NCI-H2171 (cell line): ENCODE measurements around the gene GAPVD1.
A peak's percentile ranks its signal among the peaks of the same experiment; 100 is the strongest.

Source experiments
- DNase-seq: peaks from one replicate; lab custom pipeline; 2025; lab: John Stamatoyannopoulos, UW

The GAPVD1 gene

DNA sequence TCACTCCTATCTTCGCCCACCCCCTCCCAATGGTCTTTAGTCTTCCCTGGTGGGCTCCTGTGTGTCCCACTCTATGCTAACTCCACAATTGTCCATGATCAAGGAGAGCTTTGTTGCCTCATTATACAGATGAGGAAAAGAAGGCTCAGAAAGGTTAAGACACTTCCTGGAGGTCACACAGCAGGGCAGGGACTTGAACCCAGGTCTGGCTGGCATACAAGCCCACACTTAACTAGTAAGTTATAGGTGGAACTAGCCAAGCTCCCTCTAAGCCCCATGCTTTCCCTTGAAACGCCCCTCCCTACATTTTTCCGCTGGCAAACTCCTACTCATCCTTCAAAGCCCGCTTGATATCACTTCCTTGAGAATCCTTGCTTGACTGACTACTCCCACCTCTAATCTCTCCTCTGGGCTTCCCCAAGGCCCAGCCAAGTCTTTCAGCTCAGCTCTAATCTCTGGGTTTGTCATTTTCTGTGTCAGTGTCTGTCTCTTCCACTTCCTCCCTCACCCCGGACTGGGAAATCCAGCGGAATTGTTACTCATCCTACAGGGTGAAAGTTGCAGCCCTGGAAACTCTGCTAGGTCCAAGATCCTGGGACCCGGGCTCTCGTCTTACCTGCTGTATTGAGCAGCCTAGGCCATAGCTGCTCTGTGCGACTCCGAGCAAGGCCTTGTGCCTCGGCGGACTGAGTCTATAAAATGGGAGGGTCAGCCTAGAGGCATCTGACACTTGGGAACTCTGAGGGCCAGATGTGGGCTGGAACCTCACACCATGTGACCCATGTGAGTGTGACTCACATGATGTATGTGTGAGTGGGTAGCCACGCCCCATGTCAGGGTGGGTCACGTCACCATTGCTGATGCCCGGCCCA is 144.5 kb downstream of the GAPVD1 start:
- DNase-seq: no peak

GRCh38 chr9:125406810-125407087 is 145.1 kb downstream of the GAPVD1 start:
- DNase-seq: no peak

DNA sequence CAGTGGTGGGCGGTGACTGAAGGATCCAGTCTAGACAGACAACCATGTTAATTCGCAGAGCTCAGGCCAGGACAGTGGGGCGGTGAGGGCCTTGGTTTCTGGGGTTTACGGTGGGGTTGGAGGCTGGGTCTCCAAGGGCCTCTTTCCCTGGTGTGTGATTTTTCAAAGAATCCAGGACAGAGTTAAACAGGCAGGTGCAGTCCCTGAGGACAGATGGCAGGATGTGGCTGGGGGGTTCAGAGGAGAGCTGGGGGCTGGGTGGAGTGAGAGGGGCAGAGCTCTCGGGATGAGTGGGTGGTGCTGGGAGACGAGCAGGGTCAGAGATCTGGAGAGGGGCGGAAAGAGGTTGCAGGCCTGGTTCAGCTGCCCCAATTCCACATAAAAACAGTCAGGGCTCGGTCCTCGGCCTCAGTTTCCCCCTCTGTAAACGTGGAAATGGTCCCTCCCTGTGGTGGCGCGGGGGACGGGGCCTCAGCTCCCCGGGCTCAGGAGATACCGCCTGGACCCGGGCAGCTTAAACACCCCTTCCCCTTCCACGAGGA is 145.9 kb downstream of the GAPVD1 start:
- no peak for DNase-seq

DNA sequence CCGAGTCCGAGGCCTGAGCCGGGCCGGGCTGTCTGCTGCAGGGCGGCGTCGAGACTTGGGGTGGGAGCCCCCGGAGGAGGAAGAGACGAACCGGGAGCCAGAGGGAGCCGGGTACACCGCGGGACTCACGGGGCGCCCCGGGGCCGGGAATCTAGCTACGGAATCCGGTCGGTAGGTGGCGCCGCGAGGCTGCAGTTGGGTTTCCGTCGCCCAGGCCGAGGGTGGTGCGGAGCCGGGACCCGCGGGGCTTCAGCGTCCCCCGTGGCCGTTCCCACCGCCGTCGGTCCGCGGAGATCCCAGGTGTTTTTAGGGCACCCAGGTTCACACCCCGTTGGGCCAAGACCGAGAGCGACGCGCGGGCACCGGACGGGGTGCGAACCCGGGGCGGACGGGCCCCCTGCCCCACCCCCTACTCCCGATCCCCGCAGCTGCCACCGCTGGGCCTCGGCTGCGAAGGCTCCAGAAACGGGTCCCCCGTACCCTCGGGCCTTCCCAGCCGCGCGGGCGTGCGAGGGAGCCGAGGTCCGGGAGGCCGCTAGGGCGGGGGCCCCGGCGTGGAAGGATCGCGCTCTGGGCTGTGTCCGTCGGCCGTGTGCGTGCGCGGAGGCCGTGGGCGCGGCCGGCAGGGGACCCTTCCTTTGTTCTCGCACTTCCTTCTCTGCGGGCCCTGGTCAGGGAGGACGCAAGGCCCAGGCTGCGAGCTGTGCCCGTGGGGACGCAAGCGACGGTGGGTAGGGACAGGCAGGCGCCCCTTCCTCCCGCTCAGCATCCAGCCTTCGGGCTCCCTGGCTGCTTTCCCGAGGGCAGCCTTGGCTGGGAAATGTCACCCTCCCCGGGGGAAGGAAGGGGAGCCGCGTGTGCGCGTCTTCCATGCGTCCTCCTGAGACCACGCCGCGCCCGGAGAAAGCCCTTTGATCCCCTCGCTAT is 146.6 kb downstream of the GAPVD1 start:
- peak; percentile 85 for DNase-seq

GRCh38 chr9:125409217-125409636 is 147.6 kb downstream of the GAPVD1 start:
- DNase-seq: no peak

- peak; percentile 28 for DNase-seq
Measured at GRCh38 chr9:125409637-125410521, 148.3 kb downstream of the GAPVD1 start.

DNA sequence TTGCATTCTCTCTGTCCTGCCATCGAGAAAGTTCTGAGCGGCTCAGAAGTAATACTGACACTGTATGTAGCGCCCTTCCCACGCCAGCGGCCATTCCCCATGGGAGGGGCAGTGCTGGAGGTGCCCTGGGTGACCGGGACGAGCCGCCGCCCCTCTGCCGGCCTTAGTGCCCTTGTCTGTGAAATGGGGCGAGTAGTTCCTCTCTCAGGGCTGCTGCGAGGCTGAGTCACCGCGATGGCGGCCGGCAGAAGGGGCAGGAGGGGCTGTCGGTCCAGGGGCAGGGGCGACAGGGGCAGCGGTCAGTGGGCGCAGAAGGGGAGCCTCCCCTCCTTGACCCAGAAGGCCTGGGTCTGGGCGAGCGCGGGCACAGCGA is 148.9 kb downstream of the GAPVD1 start:
- DNase-seq: no peak

- no peak for DNase-seq
Measured at GRCh38 chr9:125411171-125411756, 149.6 kb downstream of the GAPVD1 start.

GRCh38 chr9:125412166-125412565 is 150.5 kb downstream of the GAPVD1 start:
- no peak for DNase-seq

DNA sequence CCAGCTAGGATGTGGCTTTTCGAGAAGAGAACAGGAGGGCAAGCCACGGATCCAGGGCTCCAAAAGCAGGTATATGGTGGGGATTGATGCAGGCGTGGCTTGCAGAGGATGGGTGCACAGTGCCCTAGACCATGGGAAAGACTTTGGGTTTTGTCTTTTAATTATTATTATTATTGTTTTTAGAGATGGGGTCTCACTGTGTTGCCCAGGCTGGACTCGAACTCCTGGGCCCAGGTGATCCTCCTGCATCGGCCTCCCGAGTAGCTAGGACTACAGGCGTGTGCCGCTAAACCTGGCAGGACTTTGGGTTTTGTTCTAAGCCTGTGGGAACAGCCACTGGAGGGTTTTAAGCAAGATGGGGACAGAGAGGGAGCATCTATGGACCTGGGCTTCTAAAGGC is 152.0 kb downstream of the GAPVD1 start:
- DNase-seq: no peak

DNA sequence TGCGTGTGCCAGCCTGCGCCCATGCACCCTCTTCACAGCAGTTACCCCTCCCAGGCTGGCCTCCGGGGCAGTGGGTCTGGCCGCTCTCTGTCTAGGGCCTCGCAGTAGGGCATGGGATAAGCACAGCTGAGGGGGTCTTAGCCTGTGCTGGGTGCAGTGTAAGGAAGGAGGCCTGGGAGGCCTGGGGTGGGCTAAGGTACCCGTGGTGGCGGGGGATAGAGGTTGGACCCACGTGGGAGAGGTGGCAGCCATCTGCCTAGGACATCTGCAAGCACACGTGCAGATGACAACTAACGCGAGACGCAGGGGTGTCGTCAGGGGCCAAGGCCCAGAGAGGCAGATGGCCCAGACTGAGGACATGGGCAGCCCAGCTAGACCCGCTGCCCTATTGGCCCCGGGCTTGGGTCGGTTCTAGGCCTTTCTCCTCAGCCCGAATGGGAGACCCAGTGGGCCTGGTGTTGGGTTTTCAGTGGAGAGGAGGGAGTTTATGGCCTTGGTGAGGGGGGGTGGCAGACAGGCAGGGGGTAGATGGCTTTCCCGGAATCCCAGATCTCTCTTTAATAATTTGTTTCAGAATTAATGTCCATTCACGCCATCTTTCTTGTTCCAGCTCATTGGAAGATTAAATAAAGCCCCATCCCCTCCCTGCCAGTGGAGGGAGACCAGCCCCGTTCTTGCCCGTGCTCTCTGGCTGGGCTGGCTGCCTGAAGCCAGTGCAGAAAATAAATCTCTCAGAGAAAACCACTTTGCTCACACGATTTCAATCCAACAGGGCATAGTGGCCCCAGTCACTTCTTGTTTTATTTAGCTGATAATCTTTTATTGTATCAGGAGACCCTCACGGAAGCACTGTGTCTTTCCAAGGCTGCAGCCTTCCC is 154.2 kb downstream of the GAPVD1 start:
- no peak for DNase-seq

- DNase-seq: no peak
Measured at GRCh38 chr9:125416517-125416916, 154.9 kb downstream of the GAPVD1 start.
